Inflammatory macrophage (primary cell): ENCODE results near the gene SLC47A2.
"Not testable (repeated sequence)": the region's sequence is repeated elsewhere in the genome, so short reads cannot be mapped to it uniquely, and the experiment has no call there.

Experiments used
- DNase-seq, 2 donors: peaks; one replicate each; pipeline ENCODE4 v3.0.0-alpha.2; 2020 to 2022
- total RNA-seq, 18 experiments: gene quantifications; one replicate each; lab custom pipeline; 2026; ENCODE audit warnings: mixed read lengths in 6 of 18, inconsistent platforms in 2 of 18; lab: John Stamatoyannopoulos, UW

The SLC47A2 gene
- total RNA-seq, result 0 to 0.12 (median 0) reads per million in 18 experiments

DNA sequence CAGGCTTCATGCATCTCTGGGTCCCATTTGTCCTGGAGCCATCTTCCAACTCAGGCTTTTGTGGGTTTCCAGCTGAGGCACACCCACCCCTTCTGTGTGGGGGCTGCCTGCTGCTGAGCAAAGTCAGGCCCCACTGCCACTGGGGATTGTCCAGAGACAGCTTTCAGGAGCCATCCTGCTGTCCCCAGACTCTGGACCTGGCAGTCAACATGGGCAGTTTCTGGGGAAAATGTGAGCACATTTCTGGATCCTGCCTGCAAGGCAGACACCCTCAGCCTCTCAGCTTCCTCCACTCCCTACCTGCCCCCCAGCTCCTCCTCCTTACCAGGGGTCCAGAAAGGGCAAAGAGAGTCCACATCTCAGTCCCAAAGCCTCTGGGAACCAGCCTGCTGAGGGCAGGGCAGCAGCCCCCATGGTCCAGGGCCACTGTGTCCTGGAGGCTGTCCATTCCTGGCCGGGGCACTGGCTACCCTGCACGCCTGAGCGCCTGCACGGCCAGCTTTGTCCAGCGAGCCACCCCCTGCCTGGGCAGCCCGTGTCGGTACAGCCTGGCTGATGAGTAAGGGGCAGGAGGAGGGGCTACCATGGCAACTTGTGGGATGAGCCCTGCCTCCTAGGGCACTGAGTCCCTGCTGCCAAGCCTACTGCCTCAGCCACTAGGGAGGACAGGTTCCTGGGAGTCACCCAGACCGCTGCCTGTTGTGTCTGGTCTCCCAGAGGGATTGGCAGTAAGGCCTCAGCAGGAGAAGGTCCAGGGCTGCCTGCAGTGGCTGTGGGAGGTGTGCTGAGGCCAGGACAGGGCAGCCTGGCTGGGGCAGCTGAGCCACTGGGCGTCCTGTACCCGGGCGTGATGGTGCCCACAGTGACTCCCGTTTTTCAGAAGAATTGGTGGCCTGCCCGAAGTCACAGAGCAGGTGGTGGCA is at the start of gene SLC47A2:
Gene SLC47A2 (minus strand): TSS at position 477 of the 923 bp plus-strand sequence. CDS start 29 bp downstream, at position 448.
- DNase-seq, result no peak

DNA sequence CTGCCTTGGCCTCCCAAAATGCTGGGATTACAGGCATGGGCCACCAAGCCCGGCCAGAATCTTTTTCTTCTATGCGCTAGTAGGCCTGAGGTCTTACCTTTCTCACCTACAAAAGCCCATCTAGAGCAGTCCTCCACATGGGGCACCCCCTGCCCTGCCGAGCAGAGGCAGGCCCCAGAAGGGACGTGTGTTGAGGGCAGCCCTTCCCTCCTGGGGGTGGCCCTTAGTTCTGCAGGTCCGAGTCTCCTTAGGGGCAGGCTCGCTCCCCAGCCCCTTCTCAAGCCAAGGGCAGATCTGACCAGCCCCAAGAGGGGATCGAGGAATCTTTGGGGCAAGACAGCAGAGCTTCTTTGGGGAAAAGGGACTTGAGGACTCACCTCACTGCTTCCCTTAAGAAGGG is 49.6 kb upstream of the SLC47A2 start:
- DNase-seq, result no peak

- not testable (repeated sequence) for DNase-seq
These were observed 47.6 kb upstream of the SLC47A2 start for GRCh38 chr17:19763991-19764390.

- no peak for DNase-seq
These were observed 47.0 kb upstream of the SLC47A2 start for GRCh38 chr17:19763416-19763815.

GRCh38 chr17:19762515-19762961 is 46.2 kb upstream of the SLC47A2 start:
- peak; percentile 52 to 80 for DNase-seq

DNA sequence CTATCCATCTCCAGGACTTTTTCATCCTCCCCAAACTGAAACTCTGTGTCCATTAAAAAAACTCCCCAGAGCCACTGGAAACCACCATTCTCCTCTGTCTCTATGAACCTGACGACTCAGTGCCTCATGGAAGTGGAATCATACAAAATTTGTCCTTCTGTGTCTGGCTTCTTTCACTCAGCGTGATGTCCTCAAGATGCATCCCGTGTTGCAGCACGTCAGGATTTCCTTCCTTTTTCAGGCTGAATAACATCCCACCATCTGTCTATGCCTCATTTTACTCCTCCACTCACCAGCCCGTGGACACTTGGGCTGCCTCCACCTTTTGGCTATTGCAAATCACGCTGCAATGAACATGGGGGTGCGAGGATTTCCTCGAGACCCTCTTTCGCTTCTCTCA is 44.4 kb upstream of the SLC47A2 start:
- DNase-seq, result peak; percentile 77 to 89

- DNase-seq, result no peak
These were observed 43.5 kb upstream of the SLC47A2 start for GRCh38 chr17:19759568-19760549.

GRCh38 chr17:19757536-19758180 is 41.3 kb upstream of the SLC47A2 start:
- DNase-seq, result no peak

DNA sequence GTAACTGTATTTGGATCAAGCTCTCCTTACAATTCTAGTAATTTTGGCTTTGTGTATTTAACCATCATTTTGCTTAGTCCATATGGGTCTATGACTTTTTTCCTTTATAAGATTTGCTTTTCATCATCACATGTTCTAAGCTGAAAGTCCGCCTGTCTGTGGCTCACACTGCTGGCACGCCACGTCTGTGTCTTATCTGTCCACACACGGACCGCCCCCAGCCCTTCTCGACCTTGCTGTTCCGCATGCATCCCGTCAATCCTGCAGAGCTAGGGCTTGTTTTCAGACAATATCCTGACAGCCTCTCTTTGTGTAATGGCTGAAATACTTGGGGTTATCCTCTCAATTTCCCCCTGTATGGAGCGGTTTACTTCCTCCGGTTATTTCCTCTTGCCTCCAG is 40.2 kb upstream of the SLC47A2 start:
- no peak for DNase-seq

GRCh38 chr17:19755821-19756510 is 39.6 kb upstream of the SLC47A2 start:
- no peak for DNase-seq

DNA sequence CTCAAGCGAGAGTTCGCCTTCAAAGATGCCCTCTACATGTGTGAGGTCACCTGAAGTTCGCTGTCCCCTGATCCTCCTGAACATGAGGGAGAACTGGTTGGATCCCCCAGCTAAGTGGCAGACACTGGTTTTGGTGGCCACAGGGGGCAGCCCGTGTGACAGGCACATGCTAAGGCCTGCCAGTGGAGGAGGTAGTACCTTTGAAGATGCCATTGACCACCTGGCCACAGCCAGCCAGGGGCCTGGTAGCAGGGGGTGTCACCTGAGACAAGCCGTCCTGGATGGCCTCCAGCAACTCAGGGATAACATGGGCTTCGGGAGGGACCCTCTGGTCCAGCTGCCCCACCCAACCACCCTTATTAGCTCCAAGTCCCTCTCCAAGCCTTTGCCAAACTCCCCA is 39.0 kb upstream of the SLC47A2 start:
- DNase-seq, result no peak

- no peak for DNase-seq
These were observed 37.5 kb upstream of the SLC47A2 start for GRCh38 chr17:19753661-19754463.

DNA sequence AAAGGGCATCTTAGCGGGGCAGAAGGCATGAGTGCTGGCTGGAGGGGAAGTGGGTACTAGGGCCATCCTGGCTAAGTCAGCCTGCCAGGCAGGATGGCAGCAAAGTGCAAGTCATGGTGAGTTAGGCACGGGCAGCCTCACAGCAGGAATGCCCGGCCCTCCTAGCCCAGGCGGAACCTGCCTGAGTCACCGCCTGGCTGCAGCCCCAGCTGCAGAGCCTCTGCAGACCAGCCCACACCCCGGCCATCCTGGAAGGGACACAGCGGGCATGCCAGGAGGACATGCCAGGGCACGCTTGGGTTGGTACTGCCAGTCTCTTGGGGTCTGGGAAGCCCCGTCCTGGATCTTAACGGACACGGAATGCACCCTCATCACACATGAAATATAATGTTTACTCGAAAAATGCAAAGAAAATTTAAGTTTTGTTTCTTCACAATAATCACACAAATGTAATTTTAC is 36.7 kb upstream of the SLC47A2 start:
- peak; percentile 85 to 94 for DNase-seq

GRCh38 chr17:19752216-19753050 is 36.0 kb upstream of the SLC47A2 start:
- no peak for DNase-seq

DNA sequence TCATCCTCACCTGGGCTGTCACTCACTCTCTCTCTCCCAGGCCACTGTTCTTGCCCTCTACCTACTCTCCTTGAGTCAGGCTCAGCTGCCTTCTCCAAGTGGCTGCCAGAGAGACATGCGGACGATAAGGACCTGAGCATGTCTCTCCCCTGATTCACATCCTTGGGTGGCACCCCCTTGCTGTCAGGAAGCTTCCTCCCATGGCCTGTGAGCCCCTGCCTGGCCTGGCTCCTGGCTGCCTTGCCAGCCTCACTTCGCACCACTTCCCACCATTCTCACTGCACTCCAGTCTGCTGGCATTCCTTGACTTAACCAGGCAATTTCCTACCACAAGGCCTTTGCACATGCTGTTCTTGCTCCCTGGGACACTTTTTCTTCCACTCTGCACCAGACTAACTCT is 34.5 kb upstream of the SLC47A2 start:
- no peak for DNase-seq

DNA sequence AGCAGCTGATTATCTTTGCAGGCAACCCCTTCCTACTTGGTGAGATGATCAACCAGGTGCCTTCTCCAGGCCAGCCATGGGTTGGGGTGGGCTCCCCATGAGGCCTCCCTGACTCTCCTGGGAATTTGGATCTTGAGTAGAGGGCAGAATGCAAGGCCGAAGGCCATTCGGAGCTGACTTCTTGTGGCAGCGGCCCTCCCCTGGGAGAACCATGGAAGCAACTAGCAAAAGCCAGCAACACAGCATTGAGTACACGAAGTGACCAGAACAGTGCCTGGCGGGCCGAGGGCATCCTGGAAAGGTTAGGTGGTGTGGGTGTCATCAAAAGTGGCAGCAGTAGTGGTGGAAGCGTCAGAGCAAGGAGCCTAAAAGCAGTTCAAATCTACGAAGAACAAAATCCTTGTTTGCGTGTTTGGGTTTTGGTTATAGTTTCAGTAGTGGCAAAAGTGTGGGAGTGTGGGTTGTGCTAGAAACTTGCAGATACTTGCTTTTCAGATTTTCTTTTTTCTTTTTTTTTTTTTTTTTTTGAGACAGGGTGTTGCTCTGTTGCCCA is 33.7 kb upstream of the SLC47A2 start:
- no peak for DNase-seq

DNA sequence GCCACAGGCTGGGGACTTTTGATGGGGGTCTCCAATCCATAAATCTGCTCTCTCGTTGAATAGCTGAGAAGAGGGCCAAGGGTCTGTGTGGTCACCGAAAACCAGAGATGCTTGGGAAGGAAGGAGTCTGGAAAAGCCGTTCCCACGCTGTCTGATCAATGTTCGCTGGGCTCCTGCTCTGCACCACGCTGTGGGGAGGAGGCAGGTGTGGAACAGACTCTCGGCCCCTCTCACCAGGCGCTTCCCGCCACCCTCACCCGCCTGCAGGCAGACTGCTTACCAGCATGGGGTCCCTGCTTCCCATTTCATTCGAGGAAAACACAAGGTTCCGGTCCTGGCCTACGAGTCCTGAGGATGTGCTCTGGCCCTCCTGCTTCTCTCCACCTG is 32.4 kb upstream of the SLC47A2 start:
- DNase-seq, result no peak

GRCh38 chr17:19747829-19748806 is 31.7 kb upstream of the SLC47A2 start, which contains the start of gene ALDH3A1:
TSS of gene ALDH3A1 (minus strand) at chr17:19748298. CDS start at chr17:19745129, 3,169 bp downstream.
- no peak for DNase-seq
